ENCODE results near the gene THSD4. TPM values are rescaled to one million over a fixed set of nuclear protein-coding genes. Genes with fewer than 3 reads are reported as not detected.

THSD4 gene
- total and polyA plus RNA-seq, 2 of the 8 experiments (the other 6 are each of a cell fraction or from before 2014, with no cell fraction given) = 2.5 to 6.2 TPM

- H4K5ac ChIP-seq (ENCODE audit: insufficient read length, low read depth, low read length) = no peak overlapping the region
- DNase-seq (ENCODE audit: low read depth in 1 of 2, low spot score in 2 of 2) (no peak), FAIRE-seq (no peak)
- no peak overlapping the region for H4K8ac ChIP-seq (ENCODE audit: extremely low read depth, insufficient read depth, low read length)
- H2BK15ac ChIP-seq (ENCODE audit: low read length) = no peak overlapping the region
- no peaks in the 10 kb centered on the region for H3K79me1 ChIP-seq (ENCODE audit: low read depth, low read length)
- H2BK20ac ChIP-seq (ENCODE audit: low read length) = no peak overlapping the region
- no peak overlapping the region for H2AFZ ChIP-seq (ENCODE audit: low read length)
- no peaks in the 10 kb centered on the region; a peak in 1 of 7 replicates for H3K4me1 ChIP-seq (replicated peaks in 1 of 4; ENCODE audit: control insufficient read depth in 3 of 4, insufficient read depth in 4 of 4, low read length in 3 of 4)
- POLR2A ChIA-PET (ENCODE audit: partially characterized antibody) = no interaction called here
- no peak overlapping the region for H3K23ac ChIP-seq (ENCODE audit: insufficient read length)
- no peak overlapping the region for H3K4ac ChIP-seq (replicated peaks; ENCODE audit: insufficient read length, low read depth, low read length)
- H3K27me3 ChIP-seq (replicated peaks in 1 of 4; ENCODE audit: control insufficient read depth in 3 of 4, extremely low read depth in 1 of 4, insufficient read depth in 3 of 4, low read length in 3 of 4) = no peaks in the 10 kb centered on the region
- CTCF ChIA-PET (ENCODE audit: partially characterized antibody) = interaction anchor here (2.3 kb wide), 1 partner anchor 9 kb away, joined by 6 read pairs; no protein-coding TSS in a partner anchor
- H3K56ac ChIP-seq (replicated peaks; ENCODE audit: insufficient read length, low read depth, low read length) = no peak overlapping the region
- no peaks in the 10 kb centered on the region for H3K79me2 ChIP-seq (ENCODE audit: control insufficient read depth in 1 of 2, insufficient read depth in 2 of 2, low read length in 2 of 2)
- no peak overlapping the region for H2BK120ac ChIP-seq (replicated peaks; ENCODE audit: low read depth, low read length)
- no peak overlapping the region for H3K4me3 ChIP-seq (ENCODE audit: extremely low read depth in 1 of 4, insufficient read depth in 2 of 4, low read depth in 3 of 4, low read length in 4 of 4)
- no peak overlapping the region for H3K14ac ChIP-seq (ENCODE audit: insufficient read length)
- H4K20me1 ChIP-seq (replicated peaks in 1 of 2; ENCODE audit: control insufficient read depth in 1 of 2, insufficient read depth in 2 of 2, low read length in 2 of 2) = no peaks in the 10 kb centered on the region
- no peak overlapping the region for H3K4me2 ChIP-seq (ENCODE audit: insufficient read depth in 1 of 2, low read depth in 2 of 2, low read length in 2 of 2)
- no peak overlapping the region for H3K9ac ChIP-seq (replicated peaks in 1 of 4; ENCODE audit: extremely low read depth in 1 of 4, low read depth in 3 of 4, low read length in 3 of 4)
- H3K36me3 ChIP-seq (ENCODE audit: control insufficient read depth in 2 of 4, insufficient read depth in 4 of 4, low read length in 3 of 4) = no peaks in the 10 kb centered on the region
- H3K23me2 ChIP-seq (ENCODE audit: low read depth, low read length) = no peaks in the 10 kb centered on the region
- no peak overlapping the region for H4K91ac ChIP-seq (replicated peaks; ENCODE audit: insufficient read length, low read length)
- H2AK5ac ChIP-seq (ENCODE audit: low read depth, low read length) = no peak overlapping the region
- no peak overlapping the region for H3K27ac ChIP-seq (ENCODE audit: low read depth, low read length)
- H3K9me3 ChIP-seq (ENCODE audit: insufficient read depth in 2 of 2, low read depth in 1 of 2, low read length in 1 of 2) = no peaks in the 10 kb centered on the region
- H2BK5ac ChIP-seq (ENCODE audit: low read depth, low read length) = no peak overlapping the region
- no peak overlapping the region for H3K18ac ChIP-seq (ENCODE audit: extremely low read depth, low read length)
- H2BK12ac ChIP-seq (ENCODE audit: low read depth, low read length) = no peak overlapping the region
- TF ChIP-seq HDAC6 (IDR thresholded peaks at IDR 0.05; ENCODE audit: low read depth, low read length) (no peak), TBP (IDR thresholded peaks at IDR 0.05; ENCODE audit: low read depth, low read length) (no peak), RBBP5 (IDR thresholded peaks at IDR 0.05; ENCODE audit: borderline replicate concordance, low read depth, low read length) (no peak), POLR2AphosphoS5 (IDR thresholded peaks at IDR 0.05; ENCODE audit: low read depth, low read length) (no peak), EP300 (IDR thresholded peaks at IDR 0.05; ENCODE audit: borderline replicate concordance in 1 of 2, low read depth in 2 of 2, low read length in 2 of 2) (no peak)
Measured at GRCh38 chr15:71712182-71712581, 596.9 kb downstream of the THSD4 start.

Data from H1 (cell line).